A549 (cell line): ENCODE measurements around the gene BAZ1B. TPM values are rescaled to one million over a fixed set of nuclear protein-coding genes. Genes with fewer than 3 reads are reported as not detected.
A peak's percentile ranks its signal among the peaks of the same experiment; 100 is the strongest.
"Not testable (repeated sequence)": the region's sequence is repeated elsewhere in the genome, so short reads cannot be mapped to it uniquely, and the experiment has no call there.

Experiments used
- ATAC-seq, 2 experiments: fragments of 200-7000 bp in 1 of 2; fragments of >200 bp in 1 of 2; cut with Nextera tagmentation in 1 of 2; cut with Tn5 transposase in 1 of 2; 3 replicates each; pipeline versions ENCODE4 v1.8.0 to v1.9.1; 2018 to 2020; ENCODE audit warnings: mild to moderate bottlenecking in 1 of 2, moderate library complexity in 1 of 2
- CTCF ChIA-PET: fragments of 300-600 bp; sonication (Branson Sonifier 250); formaldehyde crosslinking; extraction: SDS; loops from one replicate; lab custom pipeline; 2021; ENCODE audit warnings: antibody characterized with exemption, inconsistent platforms; lab: Yijun Ruan, JAX
- POLR2A ChIA-PET: fragments of 350-600 bp; formaldehyde crosslinking; extraction: SDS; loops from one replicate; lab custom pipeline; 2021; ENCODE audit warnings: antibody characterized with exemption, inconsistent platforms; lab: Yijun Ruan, JAX
- DNase-seq, 2 experiments: peaks; one replicate each; pipeline versions ENCODE4 v3.0.0 to v3.0.0-alpha.2; 2011 to 2016; ENCODE audit warnings: low read depth in 1 of 2, low spot score in 1 of 2
- FAIRE-seq: peaks from 2 replicates; lab custom pipeline; 2011; peaks lifted over from hg19 to GRCh38; lab: Jason Lieb, UNC
- H3K27ac ChIP-seq, 2 experiments: fragments of >200 bp; sonication (Bioruptor Twin); formaldehyde crosslinking; 3 replicates each; pipeline ENCODE4 v1.5.1; 2016 to 2017
- H3K4me1 ChIP-seq: fragments of >200 bp; sonication (Bioruptor Twin); formaldehyde crosslinking; 3 replicates; pipeline ENCODE4 v1.6.1; 2016
- H3K4me2 ChIP-seq: fragments of >200 bp; sonication (Bioruptor Twin); formaldehyde crosslinking; 3 replicates; pipeline ENCODE4 v1.6.1; 2016
- H3K4me3 ChIP-seq: fragments of >200 bp; sonication (Bioruptor Twin); formaldehyde crosslinking; 3 replicates; pipeline ENCODE4 v1.5.1; 2016
- H3K9me3 ChIP-seq: fragments of >200 bp; sonication (Bioruptor Twin); formaldehyde crosslinking; 3 replicates; pipeline ENCODE4 v1.6.1; 2016
- BHLHE40 ChIP-seq: IDR thresholded peaks from 2 replicates; pipeline ENCODE4 v1.6.1; 2012; ENCODE audit warnings: low read depth, low read length, inconsistent platforms
- CHD4 ChIP-seq: fragments of 200-600 bp; sonication (generic); IDR thresholded peaks from 2 replicates; pipeline ENCODE4 v1.6.1; 2016; ENCODE audit warnings: antibody characterized with exemption, mild to moderate bottlenecking, borderline replicate concordance
- E2F6 ChIP-seq: IDR thresholded peaks from 2 replicates; pipeline ENCODE4 v1.6.1; 2012; ENCODE audit warnings: low read depth, borderline replicate concordance
- HDAC2 ChIP-seq: fragments of 200-600 bp; sonication (generic); IDR thresholded peaks from 2 replicates; pipeline ENCODE4 v1.6.1; 2016
- HOXA7 ChIP-seq: fragments of 250-450 bp; sonication (Bioruptor Pico); IDR thresholded peaks from 2 replicates; pipeline ENCODE4 v1.5.0; 2020; ENCODE audit warnings: mild to moderate bottlenecking, moderate library complexity
- JUN ChIP-seq, 2 experiments: fragments of >200 bp; sonication (Bioruptor Twin); formaldehyde crosslinking; IDR thresholded peaks; 2 replicates in 1 of 2; 3 replicates in 1 of 2; pipeline ENCODE4 v1.6.1; 2016 to 2017
- KDM1A ChIP-seq: fragments of 200-600 bp; sonication (generic); IDR thresholded peaks from 2 replicates; pipeline ENCODE4 v1.6.1; 2016; ENCODE audit warnings: low read depth, mild to moderate bottlenecking
- MAZ ChIP-seq: fragments of 150-350 bp; IDR thresholded peaks from 2 replicates; pipeline ENCODE4 v1.6.1; 2014; ENCODE audit warnings: antibody characterized with exemption, low read depth, low read length, borderline replicate concordance
- MYC ChIP-seq: IDR thresholded peaks from 2 replicates; pipeline ENCODE4 v1.6.1; 2012; ENCODE audit warnings: mild to moderate bottlenecking, inconsistent platforms, low read length, improper control_type of control experiment, borderline replicate concordance
- NFE2L2 ChIP-seq: fragments of 150-350 bp; conservative IDR thresholded peaks from 2 replicates; pipeline ENCODE4 v1.6.1; 2014; ENCODE audit warnings: low read length
- NR3C1 ChIP-seq: fragments of >200 bp; sonication (Bioruptor Twin); formaldehyde crosslinking; IDR thresholded peaks from 3 replicates; pipeline ENCODE4 v1.6.1; 2017
- PHF8 ChIP-seq: fragments of 200-600 bp; sonication (generic); IDR thresholded peaks from 2 replicates; pipeline ENCODE4 v1.6.1; 2016; ENCODE audit warnings: low read depth, mild to moderate bottlenecking, antibody characterized with exemption, moderate library complexity, borderline replicate concordance
- TFCP2L1 ChIP-seq: fragments of 250-450 bp; sonication (Bioruptor Pico); IDR thresholded peaks from 2 replicates; pipeline ENCODE4 v1.5.0; 2021; ENCODE audit warnings: mild to moderate bottlenecking
- ZC3H11A ChIP-seq: fragments of 450-650 bp; IDR thresholded peaks from 2 replicates; pipeline ENCODE4 v1.6.1; 2014; ENCODE audit warnings: antibody characterized with exemption, mild to moderate bottlenecking
- ZFP36 ChIP-seq: fragments of 450-650 bp; IDR thresholded peaks from 2 replicates; pipeline ENCODE4 v1.6.1; 2014; ENCODE audit warnings: borderline replicate concordance; ENCODE audit not compliant: partially characterized antibody
- ZSCAN20 ChIP-seq: fragments of 250-450 bp; sonication (Bioruptor Pico); IDR thresholded peaks from 2 replicates; pipeline ENCODE4 v1.8.0; 2022; ENCODE audit warnings: mild to moderate bottlenecking, moderate library complexity
- WGBS: methylation state at CpG from one replicate; pipeline ENCODE4 v1.1.6; 2017; ENCODE audit errors: missing lambda C conversion rate; 5-methylcytosine and 5-hydroxymethylcytosine counted together
- polyA plus RNA-seq, 4 experiments: library from polyadenylated mRNA; depleted of rRNA in 3 of 4; stranded (reverse); fragments of >200 nt; fragmentation: RNase III in 1 of 4; extraction: RNeasy Plus Mini Kit Qiagen cat#74134 plus additional on column Dnase treatment in 1 of 4; gene quantifications; 2 replicates in 3 of 4; 3 replicates in 1 of 4; pipeline ENCODE4 v1.2.3, GENCODE V29; 2011 to 2017
- TF ChIP-seq, protein P1 (sequence below): fragments of 250-450 bp; sonication (Bioruptor Pico); IDR thresholded peaks from 2 replicates; pipeline ENCODE4 v1.5.0; 2020; ENCODE audit warnings: low read depth, mild to moderate bottlenecking, moderate library complexity
- TF ChIP-seq, protein P2 (sequence below): fragments of 450-650 bp; IDR thresholded peaks from 2 replicates; pipeline ENCODE4 v1.6.1; 2014; ENCODE audit warnings: antibody characterized with exemption

BAZ1B gene
- polyA plus RNA-seq, 2 of the 4 experiments (the other 2 are of a cell fraction) = 54.8 to 66.8 TPM

GRCh38 chr7:73557108-73557396 lies 35.0 kb upstream of the BAZ1B start:
- no CpG with 5 or more reads among the region's 36 CpGs for WGBS
- TF ChIP-seq, protein P1, sequence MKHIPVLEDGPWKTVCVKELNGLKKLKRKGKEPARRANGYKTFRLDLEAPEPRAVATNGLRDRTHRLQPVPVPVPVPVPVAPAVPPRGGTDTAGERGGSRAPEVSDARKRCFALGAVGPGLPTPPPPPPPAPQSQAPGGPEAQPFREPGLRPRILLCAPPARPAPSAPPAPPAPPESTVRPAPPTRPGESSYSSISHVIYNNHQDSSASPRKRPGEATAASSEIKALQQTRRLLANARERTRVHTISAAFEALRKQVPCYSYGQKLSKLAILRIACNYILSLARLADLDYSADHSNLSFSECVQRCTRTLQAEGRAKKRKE (CRISPR knock-in tag) = no peak
- TF ChIP-seq BHLHE40 (no peak), MAZ (0 out of 2 replicates have a peak, but pooled peaks have one; percentile 30), MYC (0 out of 2 replicates have a peak, but pooled peaks have one; percentile 48), E2F6 (0 out of 2 replicates have a peak, but pooled peaks have one; percentile 18), NFE2L2 (no peak), TFCP2L1 (CRISPR knock-in tag) (no peak), JUN (IDR thresholded peaks at IDR 0.05) (no peak), CHD4 (no peak), HDAC2 (no peak)
- TF ChIP-seq, protein P2, sequence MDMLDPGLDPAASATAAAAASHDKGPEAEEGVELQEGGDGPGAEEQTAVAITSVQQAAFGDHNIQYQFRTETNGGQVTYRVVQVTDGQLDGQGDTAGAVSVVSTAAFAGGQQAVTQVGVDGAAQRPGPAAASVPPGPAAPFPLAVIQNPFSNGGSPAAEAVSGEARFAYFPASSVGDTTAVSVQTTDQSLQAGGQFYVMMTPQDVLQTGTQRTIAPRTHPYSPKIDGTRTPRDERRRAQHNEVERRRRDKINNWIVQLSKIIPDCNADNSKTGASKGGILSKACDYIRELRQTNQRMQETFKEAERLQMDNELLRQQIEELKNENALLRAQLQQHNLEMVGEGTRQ = no peak
- Histone ChIP-seq H3K27ac (peak overlapping the region; percentile 99), H3K4me1 (peaks cover 25% of the 10 kb centered on the region), H3K4me3 (peak overlapping the region; percentile 90), H3K9me3 (no peaks in the 10 kb centered on the region), H3K4me2 (peak overlapping the region; percentile 95)
- ATAC-seq = peak; percentile 89 to 94
- peak; percentile 92 to 93 for DNase-seq
- CTCF ChIA-PET = interaction anchor here (1.4 to 1.7 kb wide), 2 partner anchors 169 to 177 kb away, joined by 4 to 5 read pairs; no protein-coding TSS in a partner anchor
- FAIRE-seq = no peak
- POLR2A ChIA-PET = interaction anchor here (0.7 to 2.5 kb wide), 7 partner anchors 9 to 150 kb away, joined by 4 to 16 read pairs (median 5); partner anchors contain the start of genes BAZ1B, MLXIPL and TBL2

DNA sequence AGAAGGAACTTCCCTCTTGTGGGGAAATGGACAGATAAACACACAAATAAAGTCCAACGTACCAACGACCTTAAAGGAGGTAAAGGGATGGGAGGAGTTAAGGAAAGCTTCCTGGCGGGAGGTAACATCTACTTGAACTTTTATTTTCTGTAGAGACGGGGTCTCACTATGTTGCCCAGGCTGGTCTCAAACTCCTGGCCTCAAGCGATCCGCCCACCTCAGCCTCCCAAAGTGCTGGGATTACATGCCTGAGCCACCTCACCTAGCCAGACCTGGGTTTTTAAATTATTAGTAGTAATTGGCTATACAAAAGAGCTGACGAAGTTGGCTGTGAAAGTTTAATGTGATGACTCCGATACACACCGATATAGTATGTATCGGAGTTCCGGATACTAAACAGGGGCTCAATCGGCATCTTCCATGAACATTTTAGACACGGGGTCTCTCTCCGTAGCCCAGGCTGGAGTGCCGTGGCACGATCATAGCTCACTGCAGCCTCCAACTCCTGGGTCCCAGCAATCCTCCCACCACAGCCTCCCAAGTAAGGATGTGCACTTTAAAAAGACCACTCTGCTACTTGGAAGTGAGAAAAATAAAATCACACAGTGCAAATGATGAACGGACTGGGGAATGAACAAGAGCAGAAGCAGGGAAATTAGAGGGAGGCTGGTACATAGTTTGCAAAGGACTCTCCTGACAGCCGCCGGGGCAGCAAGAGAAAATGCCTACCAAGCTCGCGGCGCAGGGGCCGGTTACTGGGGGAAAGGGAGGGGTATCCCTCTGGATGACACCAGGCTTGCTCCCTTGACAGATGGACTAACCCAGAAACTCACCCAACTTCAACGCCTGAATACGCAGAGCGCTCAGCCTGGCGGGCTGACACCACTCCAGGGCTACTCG lies 34.4 kb upstream of the BAZ1B start:
- WGBS = 12% methylated on average over 25 of the region's 28 CpGs
- Histone ChIP-seq H3K4me3 (peak overlapping the region; percentile 90), H3K9me3 (no peaks in the 10 kb centered on the region), H3K4me1 (peaks cover 25% of the 10 kb centered on the region), H3K27ac (peak overlapping the region; percentile 99), H3K4me2 (peak overlapping the region; percentile 95)
- ChIA-PET CTCF (interaction anchor here (1.4 to 1.7 kb wide), 2 partner anchors 169 to 178 kb away, joined by 4 to 5 read pairs; no protein-coding TSS in a partner anchor), POLR2A (interaction anchor here (0.6 to 2.5 kb wide), 8 partner anchors 9 to 151 kb away, joined by 4 to 16 read pairs (median 6); partner anchors contain the start of genes BAZ1B, MLXIPL and TBL2)
- TF ChIP-seq KDM1A (no peak), JUN (IDR thresholded peaks at IDR 0.05) (no peak), MYC (no peak), HDAC2 (no peak), PHF8 (no peak), NR3C1 (no peak)
- no peak for FAIRE-seq
- DNase-seq = no peak
- ATAC-seq = no peak; a peak in 1 of 6 replicates

DNA sequence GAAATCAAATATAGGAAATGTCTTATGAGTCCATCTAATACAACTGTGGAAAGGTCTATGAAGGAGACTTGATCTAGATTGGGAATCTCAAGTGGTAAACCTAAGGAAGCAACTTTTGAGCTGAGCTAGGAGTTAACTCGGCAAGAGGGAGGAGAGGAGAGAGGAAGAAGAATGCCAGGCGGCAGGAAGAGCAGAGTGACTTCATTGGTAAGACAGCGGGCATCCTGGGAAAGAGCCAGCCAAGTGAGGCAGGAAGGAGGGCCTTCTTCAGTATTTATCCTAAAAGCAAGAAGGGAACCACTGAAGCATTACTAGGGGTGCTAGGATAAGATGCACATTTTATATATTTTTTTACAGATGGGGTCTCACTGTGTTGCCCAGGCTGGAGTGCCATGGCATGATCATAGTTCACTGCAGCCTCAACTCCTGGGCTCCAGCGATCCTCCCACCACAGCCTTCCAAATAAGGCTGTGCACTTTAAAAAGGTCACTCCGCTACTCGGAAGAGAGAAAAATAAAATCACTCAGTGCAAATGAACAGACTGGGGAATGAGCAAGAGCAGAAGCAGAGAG lies 33.4 kb upstream of the BAZ1B start:
- ChIA-PET POLR2A (interaction anchor here (0.6 to 2.5 kb wide), 2 partner anchors 8 to 19 kb away, joined by 4 to 9 read pairs; no protein-coding TSS in a partner anchor), CTCF (interaction anchor here (0.6 to 1.7 kb wide), 2 partner anchors 17 to 179 kb away, joined by 3 to 5 read pairs; no protein-coding TSS in a partner anchor)
- Histone ChIP-seq H3K9me3 (no peaks in the 10 kb centered on the region), H3K4me2 (peak overlapping the region; percentile 95), H3K4me1 (peaks cover 23% of the 10 kb centered on the region), H3K4me3 (peak overlapping the region; percentile 90), H3K27ac (peak overlapping the region in 1 of 2 experiments; percentile 99; a peak in 1 of 6 replicates)
- DNase-seq (no peak), FAIRE-seq (no peak), ATAC-seq (no peak)
- 79% methylated on average over 6 of the region's 6 CpGs for WGBS
- TF ChIP-seq ZSCAN20 (CRISPR knock-in tag) = no peak
- TF ChIP-seq HOXA7 = no peak
- TF ChIP-seq ZFP36 = no peak
- no peak for TF ChIP-seq TFCP2L1 (CRISPR knock-in tag)
- TF ChIP-seq CHD4 = no peak
- TF ChIP-seq ZC3H11A = no peak

GRCh38 chr7:73550093-73550492 lies 28.0 kb upstream of the BAZ1B start:
- not testable (repeated sequence) for H3K4me2 ChIP-seq, H3K9me3 ChIP-seq, DNase-seq, ATAC-seq, H3K4me1 ChIP-seq, H3K4me3 ChIP-seq, FAIRE-seq, H3K27ac ChIP-seq
- ChIA-PET CTCF (interaction anchor here (0.7 kb wide), 1 partner anchor 28 kb away, joined by 3 read pairs; the partner anchor contains the start of gene BAZ1B), POLR2A (interaction anchor here (0.7 kb wide), 1 partner anchor 12 kb away, joined by 3 read pairs; no protein-coding TSS in a partner anchor)
- WGBS = 87% methylated on average over 5 of the region's 5 CpGs
